GM12864 (cell line): ENCODE data around the gene RHOF.
A peak's percentile ranks its signal among the peaks of the same experiment; 100 is the strongest.

Source experiments
- DNase-seq: peaks from one replicate; pipeline ENCODE4 v3.0.0-alpha.2; 2011; ENCODE audit warnings: low read depth
- H3K4me3 ChIP-seq: 2 replicates; pipeline ENCODE4 v1.5.1; 2011; ENCODE audit warnings: mild to moderate bottlenecking, low read depth, low read length, control low read depth
- CTCF ChIP-seq: IDR thresholded peaks from 2 replicates; pipeline ENCODE4 v1.5.1; 2011; ENCODE audit warnings: low read depth, mild to moderate bottlenecking, moderate library complexity, low read length, control low read depth, inconsistent platforms; ENCODE audit errors: missing control alignments

Gene RHOF

DNA sequence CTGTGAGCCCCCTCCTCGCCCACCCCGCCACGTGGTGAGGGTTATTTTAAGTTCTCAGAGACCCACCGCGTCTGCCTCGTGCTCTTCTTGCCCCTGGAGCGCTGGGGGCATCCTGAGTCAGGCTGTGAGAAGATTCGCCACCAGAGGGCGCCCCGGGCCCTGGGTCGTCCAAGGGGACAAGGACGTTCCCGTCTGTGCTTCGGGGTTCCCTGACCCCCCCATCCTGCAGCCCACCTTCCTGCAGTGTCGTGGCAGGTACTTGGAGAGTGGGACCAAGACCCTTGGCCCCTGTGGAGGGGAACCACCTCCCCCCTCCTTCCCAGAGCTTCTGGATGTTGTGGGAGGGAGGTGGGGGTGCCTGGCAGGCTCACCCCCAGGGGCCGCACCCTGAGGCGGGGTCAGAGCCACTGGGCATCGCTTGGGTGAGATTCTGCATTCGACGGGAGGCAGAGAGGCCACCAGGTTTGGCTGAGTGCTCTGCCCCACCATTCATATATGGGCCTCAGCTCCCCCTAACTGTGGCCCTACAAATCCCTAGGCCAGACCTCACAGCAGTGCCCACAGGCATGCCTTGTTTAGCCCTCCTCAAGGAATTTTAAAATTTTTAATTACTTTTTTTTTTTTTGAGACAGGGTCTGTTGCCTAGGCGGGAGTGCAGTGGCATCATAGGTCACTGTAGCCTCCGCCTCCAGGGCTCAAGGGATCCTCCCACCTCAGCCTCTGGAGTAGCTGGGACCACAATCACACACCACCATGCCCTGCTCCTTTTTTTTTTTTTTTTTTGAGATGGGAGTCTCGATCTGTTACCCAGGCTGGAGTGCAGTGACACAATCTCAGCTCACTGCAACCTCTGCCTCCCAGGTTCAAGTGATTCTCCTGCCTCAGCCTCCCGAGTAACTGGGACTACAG lies 17.0 kb downstream of the RHOF start:
- TF ChIP-seq CTCF, result peak; percentile 85
- no peak for DNase-seq

GRCh38 chr12:121775501-121775900 lies 18.0 kb downstream of the RHOF start:
- H3K4me3 ChIP-seq, result no peak overlapping the region
- DNase-seq, result no peak
- peak; percentile 2 for TF ChIP-seq CTCF

More for the DNA sequence above, 17.0 kb downstream of the RHOF start:
- no peak overlapping the region for H3K4me3 ChIP-seq

- TF ChIP-seq CTCF, result no peak
- no peak overlapping the region for H3K4me3 ChIP-seq
- no peak for DNase-seq
These were observed 18.5 kb downstream of the RHOF start for GRCh38 chr12:121774968-121775474.

DNA sequence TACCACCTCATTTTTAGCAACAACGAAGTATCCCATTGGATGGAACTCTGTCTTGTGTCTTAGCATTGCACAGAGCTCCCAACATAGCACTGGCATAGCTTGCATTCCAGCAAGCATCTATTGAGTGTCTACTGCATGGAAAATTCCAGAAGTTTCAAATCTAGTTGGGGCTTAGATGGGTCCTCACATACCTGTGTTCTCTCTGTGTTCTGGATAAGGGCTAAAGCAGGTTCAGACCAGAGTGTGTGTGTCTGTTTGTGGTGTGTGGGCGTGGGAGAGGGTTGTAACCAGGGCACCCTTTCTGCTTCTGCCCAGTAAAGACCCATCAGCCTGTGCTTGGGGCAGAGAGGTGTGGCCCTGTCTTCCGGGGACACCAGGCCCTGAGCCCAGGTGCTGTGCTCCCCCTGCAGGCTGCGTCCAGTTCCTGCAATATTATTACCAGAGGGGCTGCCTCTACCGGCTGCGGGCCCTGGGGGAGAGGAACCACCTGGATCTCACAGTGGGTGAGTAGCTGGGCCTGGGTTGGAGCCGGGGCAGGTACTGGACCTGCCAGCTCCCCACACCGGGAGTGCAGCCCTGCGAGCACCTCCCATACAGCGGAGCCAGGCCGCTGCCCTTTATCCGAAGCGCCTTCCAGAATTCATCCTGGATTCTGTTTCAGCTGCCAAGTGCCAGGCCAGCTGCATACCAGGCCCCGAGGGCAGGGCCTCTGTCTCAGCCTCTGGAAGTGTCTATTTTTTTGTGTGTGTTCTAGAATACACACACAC lies 20.3 kb downstream of the RHOF start:
- no peak overlapping the region for H3K4me3 ChIP-seq
- peak; percentile 91 for TF ChIP-seq CTCF
- no peak for DNase-seq

DNA sequence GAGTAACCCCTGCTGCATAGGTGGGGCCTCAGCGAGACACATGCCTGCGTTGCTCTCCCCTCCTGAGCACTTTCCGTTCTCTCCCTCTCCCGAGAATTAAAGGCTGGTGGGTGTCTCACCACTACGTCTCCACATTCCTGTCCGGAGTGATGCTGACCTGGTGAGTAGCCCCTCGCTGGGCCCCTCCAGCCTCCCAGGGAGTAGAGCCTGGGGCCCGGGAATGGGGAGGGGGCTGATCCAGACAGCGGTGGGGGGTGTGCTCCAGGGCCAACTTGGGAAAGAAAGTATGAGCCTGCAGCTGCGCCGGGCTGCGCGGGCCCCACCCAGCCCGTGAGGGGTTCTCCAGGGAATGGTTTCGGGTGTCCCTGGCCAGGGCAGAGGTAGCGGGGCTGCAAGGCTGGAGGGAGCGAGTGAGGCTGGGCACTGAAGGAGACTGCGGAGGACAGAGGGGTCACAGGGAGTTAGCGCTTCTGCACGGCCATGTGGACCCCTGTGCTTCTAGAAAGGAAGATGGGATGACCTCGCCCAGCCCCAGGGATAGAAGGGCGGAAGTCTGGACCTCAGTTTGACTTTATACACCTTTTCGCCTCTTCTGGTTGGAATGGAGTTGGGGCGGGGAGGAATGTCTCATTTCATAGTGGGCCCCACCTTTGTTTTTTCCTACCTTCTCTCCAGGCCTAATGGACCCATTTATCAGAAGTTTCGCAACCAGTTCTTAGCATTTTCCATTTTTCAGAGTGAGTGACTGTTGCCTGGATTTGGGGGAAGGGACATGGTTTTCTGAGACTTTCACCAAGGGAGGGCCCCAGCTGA lies 22.5 kb downstream of the RHOF start:
- no peak for TF ChIP-seq CTCF
- DNase-seq, result no peak
- H3K4me3 ChIP-seq, result no peak overlapping the region

GRCh38 chr12:121770388-121770787 lies 23.1 kb downstream of the RHOF start:
- H3K4me3 ChIP-seq, result no peak overlapping the region
- no peak for DNase-seq
- TF ChIP-seq CTCF, result no peak
